GM21390 (cell line): ENCODE results near the gene HOXD3.

ENCODE experiments used
- ATAC-seq: cut with Tn5 transposase; IDR thresholded peaks from one replicate; pipeline ENCODE4 v1.9.1; 2021; ENCODE audit not compliant: unreplicated experiment

The HOXD3 gene

DNA sequence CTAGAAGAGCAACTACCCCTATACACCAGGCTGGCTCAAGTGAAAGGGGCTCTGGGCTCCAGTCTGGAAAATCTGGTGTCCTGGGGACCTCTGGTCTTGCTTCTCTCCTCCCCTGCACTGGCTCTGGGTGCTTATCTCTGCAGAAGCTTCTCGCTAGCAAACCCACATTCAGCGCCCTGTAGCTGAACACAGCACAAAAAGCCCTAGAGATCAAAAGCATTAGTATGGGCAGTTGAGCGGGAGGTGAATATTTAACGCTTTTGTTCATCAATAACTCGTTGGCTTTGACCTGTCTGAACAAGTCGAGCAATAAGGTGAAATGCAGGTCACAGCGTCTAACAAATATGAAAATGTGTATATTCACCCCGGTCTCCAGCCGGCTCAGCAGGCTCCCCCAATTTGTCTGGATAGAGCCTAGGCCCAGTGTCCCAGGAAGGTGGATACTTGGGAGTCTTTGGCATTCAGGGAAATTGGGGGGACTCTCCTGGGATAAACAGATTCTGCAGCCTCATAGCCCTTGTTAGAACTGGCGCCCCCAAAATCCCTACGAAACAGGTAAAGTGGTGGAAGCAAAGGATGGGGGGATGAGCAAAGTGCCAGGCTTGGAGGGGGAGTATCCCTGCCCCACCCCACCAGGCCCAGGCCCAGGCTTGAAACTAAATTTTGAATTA, 8.2 kb upstream of the HOXD3 start:
- ATAC-seq = no peak

GRCh38 chr2:176149481-176149938, 7.6 kb upstream of the HOXD3 start:
- no peak for ATAC-seq

GRCh38 chr2:176149939-176150583, 7.0 kb upstream of the HOXD3 start:
- ATAC-seq = no peak

- ATAC-seq = no peak
Measured at GRCh38 chr2:176150584-176151441, 6.3 kb upstream of the HOXD3 start.

DNA sequence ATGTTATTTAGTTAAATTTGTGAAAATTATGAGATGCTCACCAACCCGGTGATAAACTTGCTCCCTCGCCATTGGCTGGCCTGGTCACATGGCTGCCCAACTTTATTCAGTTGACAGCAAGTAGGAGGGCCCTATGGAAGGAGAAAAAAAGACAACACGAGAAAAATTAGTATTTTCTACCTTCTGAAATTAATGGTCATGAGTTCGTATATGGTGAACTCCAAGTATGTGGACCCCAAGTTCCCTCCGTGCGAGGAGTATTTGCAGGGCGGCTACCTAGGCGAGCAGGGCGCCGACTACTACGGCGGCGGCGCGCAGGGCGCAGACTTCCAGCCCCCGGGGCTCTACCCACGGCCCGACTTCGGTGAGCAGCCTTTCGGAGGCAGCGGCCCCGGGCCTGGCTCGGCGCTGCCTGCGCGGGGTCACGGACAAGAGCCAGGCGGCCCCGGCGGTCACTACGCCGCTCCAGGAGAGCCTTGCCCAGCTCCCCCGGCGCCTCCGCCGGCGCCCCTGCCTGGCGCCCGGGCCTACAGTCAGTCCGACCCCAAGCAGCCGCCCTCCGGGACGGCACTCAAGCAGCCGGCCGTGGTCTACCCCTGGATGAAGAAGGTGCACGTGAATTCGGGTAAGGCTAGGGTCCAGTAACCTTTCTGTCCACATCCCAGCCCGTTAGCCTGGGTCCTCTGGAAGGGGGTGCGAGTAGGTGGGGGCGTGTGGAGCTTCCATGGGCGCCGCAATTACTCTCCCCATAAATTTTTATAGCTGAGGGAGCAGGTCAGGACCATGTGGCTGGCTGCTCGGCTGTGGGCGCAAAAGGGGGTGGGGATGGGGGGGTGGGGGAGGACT, 5.4 kb upstream of the HOXD3 start, which contains the start of gene HOXD4:
TSS of gene HOXD4 (plus strand) at position 109 of the 846 bp plus-strand sequence. CDS start at position 193, 84 bp downstream.
- ATAC-seq = no peak

GRCh38 chr2:176152350-176153181, 4.5 kb upstream of the HOXD3 start:
- ATAC-seq = no peak

DNA sequence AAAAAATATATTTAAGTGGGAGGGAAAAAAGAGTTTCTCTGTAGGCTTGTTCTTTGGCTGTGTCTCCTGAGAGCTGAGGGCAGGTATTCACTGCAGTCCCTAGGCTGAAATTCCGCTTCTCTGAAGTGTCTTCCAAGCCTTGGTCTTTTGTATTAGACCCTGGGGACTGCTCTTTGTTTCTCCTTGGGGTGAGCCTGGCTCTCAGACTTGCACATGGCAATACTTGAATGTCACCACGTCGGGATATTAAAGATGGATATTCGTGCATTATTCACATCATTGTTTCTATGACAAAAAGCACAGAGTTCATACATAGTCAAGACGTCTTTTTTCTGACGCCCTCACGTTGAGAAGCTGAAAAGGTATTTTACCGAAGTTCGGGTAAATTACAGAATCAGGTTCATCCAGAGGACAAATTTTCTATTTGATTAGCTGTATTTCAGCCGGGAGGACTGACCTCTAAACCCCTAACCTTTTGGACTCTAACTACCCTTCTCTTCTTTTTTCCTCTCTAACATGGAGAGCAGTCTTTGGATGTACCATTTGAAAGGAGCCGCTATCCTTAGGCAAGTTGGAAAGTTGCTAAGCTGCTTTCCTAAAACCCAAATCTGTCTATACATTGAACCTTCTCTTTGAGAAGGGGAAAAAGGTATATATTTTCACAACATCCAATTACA, 2.4 kb upstream of the HOXD3 start:
- ATAC-seq = no peak

- ATAC-seq = no peak
Measured at GRCh38 chr2:176155356-176156044, 1.6 kb upstream of the HOXD3 start.

DNA sequence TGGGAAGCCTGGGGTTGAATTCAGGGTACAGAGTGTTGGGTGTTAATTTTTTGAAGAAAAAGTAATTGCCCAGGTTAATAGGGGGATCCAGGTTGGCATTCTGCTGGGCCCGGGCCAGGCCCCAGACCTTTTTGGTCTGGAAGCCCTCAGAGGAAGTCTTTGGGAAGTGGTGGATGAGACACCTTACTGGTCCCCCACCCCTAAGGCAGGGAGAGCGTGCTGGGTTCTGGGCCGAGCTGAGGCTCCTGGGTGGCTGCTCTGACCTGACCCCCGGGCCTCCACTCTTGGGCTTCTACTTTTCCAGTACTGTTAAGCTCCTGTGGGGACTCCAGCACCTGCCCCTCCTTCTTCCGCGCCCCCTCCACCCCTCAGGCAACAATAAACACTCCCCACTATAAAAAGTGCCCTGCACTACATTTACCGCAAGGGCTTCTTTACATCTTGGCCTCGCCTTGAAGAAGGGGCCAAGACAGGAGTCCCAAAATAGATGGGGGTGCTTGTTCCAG, 753 bp upstream of the HOXD3 start:
- no peak for ATAC-seq

GRCh38 chr2:176157499-176158185, 535 bp downstream of the HOXD3 start:
- no peak for ATAC-seq

GRCh38 chr2:176158186-176158591, 1.1 kb downstream of the HOXD3 start:
- ATAC-seq = no peak

GRCh38 chr2:176158855-176159662, 2.0 kb downstream of the HOXD3 start:
- no peak for ATAC-seq

DNA sequence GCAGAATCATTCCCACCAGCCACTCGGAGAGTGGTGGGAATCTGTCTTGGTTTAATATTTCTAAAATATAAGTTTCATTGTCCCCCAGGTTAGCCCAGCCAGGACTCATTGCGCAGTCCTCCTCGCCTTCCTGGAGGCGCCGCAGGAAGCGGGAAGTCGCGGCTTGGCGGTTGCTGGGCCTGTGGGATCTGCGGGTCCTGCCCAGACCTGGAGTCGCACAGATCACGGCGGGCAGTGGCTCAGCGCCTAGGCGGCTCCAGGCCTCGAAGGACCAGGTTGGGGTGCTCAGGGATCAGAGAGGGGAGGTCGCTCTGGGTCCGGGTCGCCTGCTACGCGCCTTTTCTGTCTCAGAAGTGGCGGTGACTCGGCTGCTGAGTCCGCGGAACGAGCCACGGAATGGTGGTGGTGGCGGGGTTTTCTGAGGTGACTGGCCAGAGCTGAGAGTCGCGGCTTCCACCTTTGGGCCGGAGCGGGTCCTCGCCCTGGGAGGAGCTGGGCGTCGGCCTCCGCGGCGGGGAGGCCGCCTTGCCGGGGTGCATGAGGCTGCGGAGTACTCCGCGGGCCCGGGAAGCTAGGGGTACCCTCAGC, 2.6 kb downstream of the HOXD3 start:
- no peak for ATAC-seq

- no peak for ATAC-seq
Measured at GRCh38 chr2:176160251-176160985, 3.3 kb downstream of the HOXD3 start.

DNA sequence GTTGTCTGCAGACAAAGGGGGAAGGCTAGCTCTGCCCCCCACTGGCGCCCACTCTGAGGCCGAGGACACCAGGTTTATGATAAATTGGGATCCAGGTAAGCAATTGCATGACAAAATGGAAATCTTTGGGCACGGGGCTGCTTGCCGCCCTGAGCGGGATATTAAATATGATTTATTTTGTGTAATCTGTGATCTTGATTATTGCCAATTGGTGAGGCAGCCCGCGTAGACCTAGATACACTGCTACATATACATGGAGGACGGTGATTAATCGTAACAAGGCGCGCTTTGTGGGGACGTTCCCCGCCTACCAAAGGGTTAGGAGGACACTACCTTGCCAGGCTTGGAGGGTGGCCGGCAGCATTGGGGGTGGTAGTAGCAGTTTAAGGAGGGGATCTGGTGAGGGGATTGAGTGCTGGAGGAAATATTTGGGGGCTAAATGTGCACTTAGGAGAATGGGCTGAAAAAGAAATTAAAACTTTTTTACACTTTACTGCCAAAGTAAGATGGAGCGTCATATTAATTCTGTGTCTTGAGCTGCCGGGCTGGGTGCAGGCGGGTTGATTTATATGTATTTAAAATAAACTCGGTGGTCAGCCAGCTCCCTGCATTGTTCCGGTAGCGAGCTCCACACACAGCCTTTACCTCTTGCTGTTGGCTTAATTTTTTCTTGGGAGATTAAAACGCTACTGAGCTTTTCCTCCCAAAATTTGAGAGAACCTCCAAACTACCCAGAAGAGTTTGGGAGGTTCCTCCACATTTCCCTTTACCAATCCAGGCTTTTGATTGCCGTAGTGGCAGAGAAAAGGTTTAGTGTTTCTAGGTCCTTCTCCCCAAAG, 4.1 kb downstream of the HOXD3 start:
- ATAC-seq = no peak
